Calu3 (cell line): ENCODE data around the gene MRPL44. TPM values are rescaled to one million over a fixed set of nuclear protein-coding genes. Genes with fewer than 3 reads are reported as not detected.

Source experiments
- Bru-seq: library from RNA; stranded (reverse); fragments of 400-500 nt; gene quantifications from one replicate; lab custom pipeline; 2021; lab: Mats Ljungman, UMichigan
- BruChase-seq, 2 experiments: library from RNA; stranded (reverse); fragments of 400-500 nt; gene quantifications; one replicate each; lab custom pipeline; 2021; lab: Mats Ljungman, UMichigan
- BruUV-seq: library from RNA; stranded (reverse); fragments of 400-500 nt; replicated peaks from 2 replicates; lab custom pipeline; 2021; lab: Mats Ljungman, UMichigan
- CTCF ChIA-PET: fragments of 300-600 bp; sonication (Branson Sonifier 250); formaldehyde crosslinking; loops from one replicate; lab custom pipeline; 2022; ENCODE audit warnings: antibody characterized with exemption; lab: Charles Lee
- DNase-seq: peaks from one replicate; pipeline ENCODE4 v3.0.0; 2022
- H3K27ac Mint-ChIP-seq: one replicate; pipeline ENCODE4 v1.8.0; 2022; ENCODE audit warnings: mixed read lengths; ENCODE audit not compliant: unreplicated experiment
- H3K27me3 Mint-ChIP-seq: one replicate; pipeline ENCODE4 v1.8.0; 2022; ENCODE audit warnings: mixed read lengths; ENCODE audit not compliant: unreplicated experiment
- H3K36me3 Mint-ChIP-seq: one replicate; pipeline ENCODE4 v1.8.0; 2022; ENCODE audit warnings: mild to moderate bottlenecking, moderate library complexity, mixed read lengths; ENCODE audit not compliant: insufficient read depth, unreplicated experiment
- H3K4me1 Mint-ChIP-seq: one replicate; pipeline ENCODE4 v1.8.0; 2022; ENCODE audit warnings: mild to moderate bottlenecking, low read depth, mixed read lengths; ENCODE audit not compliant: unreplicated experiment
- H3K4me3 Mint-ChIP-seq: one replicate; pipeline ENCODE4 v1.8.0; 2022; ENCODE audit warnings: mild to moderate bottlenecking, low read depth, moderate library complexity, mixed read lengths; ENCODE audit not compliant: unreplicated experiment
- H3K9me3 Mint-ChIP-seq: one replicate; pipeline ENCODE4 v1.8.0; 2022; ENCODE audit warnings: low read depth, mixed read lengths; ENCODE audit not compliant: unreplicated experiment
- intact Hi-C: fragments of 100-400 bp; cut with micrococcal nuclease; formaldehyde crosslinking; loops from one replicate; pipeline ENCODE4 v1.10.0; 2022; ENCODE audit not compliant: unreplicated experiment
- long read RNA-seq: library from polyadenylated mRNA; stranded (forward); transcript quantifications from one replicate; pipeline ENCODE4 v2.0.0, GENCODE V29; 2022
- total RNA-seq: library from RNA; stranded (reverse); gene quantifications from 2 replicates; pipeline ENCODE4 v1.2.3, GENCODE V29; 2022
- TF ChIP-seq, protein P1 (sequence below): fragments of 200-600 bp; IDR thresholded peaks from one replicate; pipeline ENCODE4 v1.8.0; 2022; ENCODE audit warnings: antibody characterized with exemption; ENCODE audit not compliant: unreplicated experiment

The MRPL44 gene
- 32.7 and 39.5 TPM in 2 replicates for total RNA-seq
- Bru-seq, nascent RNA = percentile 88 among the genes with signal in this experiment
- BruChase-seq, experiment 1, labeled RNA remaining after a 6-hour chase = percentile 83 among the genes with signal in this experiment
- BruChase-seq, experiment 2, labeled RNA remaining after a 2-hour chase = percentile 95 among the genes with signal in this experiment
- long read RNA-seq, transcript MRPL44-201 (4 exons, 1,748 nt) = major isoform, 79 of 93 reads
- long read RNA-seq, partial matches to known transcripts = 0 of 93 reads
- long read RNA-seq, other reads (novel, unspliced or antisense) = 14 of 93 reads

DNA sequence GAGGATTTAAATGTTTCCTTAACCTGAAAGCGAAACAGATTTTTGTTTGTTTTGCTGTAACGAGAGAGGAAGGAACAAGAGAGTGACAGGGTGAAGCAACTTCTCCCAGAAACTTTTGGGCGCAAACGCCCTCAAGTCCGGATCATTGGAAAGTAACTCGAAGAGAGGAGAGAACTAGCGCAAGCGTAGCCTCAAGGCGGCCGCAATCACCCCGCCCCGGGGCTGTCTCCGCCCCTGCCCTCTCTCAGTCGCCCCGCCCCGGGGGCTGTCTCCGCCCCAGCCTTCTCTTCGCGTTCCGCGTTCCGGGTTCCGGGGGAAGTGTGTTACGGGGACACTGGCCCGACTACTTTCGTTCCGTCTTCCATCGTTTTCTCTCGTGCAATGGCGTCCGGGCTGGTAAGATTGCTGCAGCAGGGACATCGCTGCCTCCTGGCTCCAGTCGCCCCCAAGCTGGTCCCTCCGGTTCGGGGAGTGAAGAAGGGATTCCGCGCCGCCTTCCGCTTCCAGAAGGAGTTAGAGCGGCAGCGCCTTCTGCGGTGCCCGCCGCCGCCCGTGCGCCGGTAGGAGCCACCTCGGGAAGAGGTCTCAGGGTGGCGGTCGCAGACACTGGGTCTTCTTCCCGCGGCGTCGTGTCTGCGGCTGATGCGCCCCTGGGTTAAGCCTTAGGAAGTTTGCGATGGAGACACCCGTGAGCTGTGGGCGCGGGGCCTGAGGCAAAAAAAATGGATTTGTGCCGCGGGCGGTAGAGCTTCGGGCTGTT, at the start of gene MRPL44:
Gene MRPL44 (plus strand): TSS at position 372 of the 760 bp plus-strand sequence. CDS start 10 bp downstream, at position 382.
- CTCF ChIA-PET = interaction anchor here (1.0 to 1.5 kb wide), 2 partner anchors 13 kb away, joined by 3 read pairs; no protein-coding TSS in a partner anchor
- H3K4me1 Mint-ChIP-seq = peaks cover 32% of the 10 kb centered on the region
- no peaks in the 10 kb centered on the region for H3K9me3 Mint-ChIP-seq
- TF ChIP-seq, protein P1, sequence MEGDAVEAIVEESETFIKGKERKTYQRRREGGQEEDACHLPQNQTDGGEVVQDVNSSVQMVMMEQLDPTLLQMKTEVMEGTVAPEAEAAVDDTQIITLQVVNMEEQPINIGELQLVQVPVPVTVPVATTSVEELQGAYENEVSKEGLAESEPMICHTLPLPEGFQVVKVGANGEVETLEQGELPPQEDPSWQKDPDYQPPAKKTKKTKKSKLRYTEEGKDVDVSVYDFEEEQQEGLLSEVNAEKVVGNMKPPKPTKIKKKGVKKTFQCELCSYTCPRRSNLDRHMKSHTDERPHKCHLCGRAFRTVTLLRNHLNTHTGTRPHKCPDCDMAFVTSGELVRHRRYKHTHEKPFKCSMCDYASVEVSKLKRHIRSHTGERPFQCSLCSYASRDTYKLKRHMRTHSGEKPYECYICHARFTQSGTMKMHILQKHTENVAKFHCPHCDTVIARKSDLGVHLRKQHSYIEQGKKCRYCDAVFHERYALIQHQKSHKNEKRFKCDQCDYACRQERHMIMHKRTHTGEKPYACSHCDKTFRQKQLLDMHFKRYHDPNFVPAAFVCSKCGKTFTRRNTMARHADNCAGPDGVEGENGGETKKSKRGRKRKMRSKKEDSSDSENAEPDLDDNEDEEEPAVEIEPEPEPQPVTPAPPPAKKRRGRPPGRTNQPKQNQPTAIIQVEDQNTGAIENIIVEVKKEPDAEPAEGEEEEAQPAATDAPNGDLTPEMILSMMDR = no peak
- BruUV-seq = no TSS peak
- H3K27me3 Mint-ChIP-seq = no peaks in the 10 kb centered on the region
- DNase-seq = peak; percentile 99
- intact Hi-C loops = loop anchor here (5.0 to 10.0 kb wide), 2 partner anchors 60 to 262 kb away; no protein-coding TSS in a partner anchor
- H3K4me3 Mint-ChIP-seq = peak within 1 kb of the TSS; percentile 96
- peak within 1 kb of the TSS; percentile 94 for H3K27ac Mint-ChIP-seq
- peaks cover 22% of the 10 kb centered on the region for H3K36me3 Mint-ChIP-seq

DNA sequence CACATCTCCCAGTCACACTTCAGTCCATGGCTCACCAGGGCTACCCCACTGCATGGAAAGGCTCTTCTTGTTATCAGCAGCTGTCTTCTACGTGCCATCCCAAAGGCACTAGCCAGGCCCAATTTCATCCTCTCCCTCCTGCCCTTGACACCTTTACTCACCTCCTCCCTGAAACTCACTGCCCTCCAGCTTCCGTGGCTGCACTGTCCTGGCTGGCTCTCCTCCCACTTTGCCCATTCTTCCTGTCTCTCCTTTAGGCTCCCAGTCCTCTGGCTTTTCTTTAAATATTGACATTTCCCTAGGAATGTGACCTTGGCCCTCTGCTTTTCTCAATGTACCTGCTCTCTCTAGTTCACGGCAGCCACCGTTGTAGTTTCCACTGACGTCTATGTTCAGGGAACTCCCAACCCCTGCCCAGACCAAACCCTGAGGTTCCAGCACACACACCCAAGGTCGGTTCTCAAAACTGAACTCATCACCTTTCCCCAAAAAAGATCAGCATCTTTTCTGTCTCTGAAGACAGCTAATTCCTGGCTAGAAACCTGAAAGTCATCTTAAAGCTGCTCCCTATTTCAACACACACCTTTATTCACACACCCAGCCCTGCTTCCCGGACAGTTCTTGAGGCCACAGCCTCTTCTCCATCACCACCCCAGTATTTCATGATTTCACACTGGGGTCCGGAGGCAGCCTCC, 48.8 kb upstream of the MRPL44 start:
- intact Hi-C loops = no loop called here
- no peaks in the 10 kb centered on the region for H3K27me3 Mint-ChIP-seq
- CTCF ChIA-PET = no interaction called here
- peaks cover 23% of the 10 kb centered on the region for H3K4me1 Mint-ChIP-seq
- peaks cover 10% of the 10 kb centered on the region for H3K36me3 Mint-ChIP-seq
- no peak for DNase-seq
- peak overlapping the region; percentile 1 for H3K27ac Mint-ChIP-seq
- no peak overlapping the region for H3K4me3 Mint-ChIP-seq
- no TSS peak for BruUV-seq
- H3K9me3 Mint-ChIP-seq = no peaks in the 10 kb centered on the region
- TF ChIP-seq, protein P1 = no peak

DNA sequence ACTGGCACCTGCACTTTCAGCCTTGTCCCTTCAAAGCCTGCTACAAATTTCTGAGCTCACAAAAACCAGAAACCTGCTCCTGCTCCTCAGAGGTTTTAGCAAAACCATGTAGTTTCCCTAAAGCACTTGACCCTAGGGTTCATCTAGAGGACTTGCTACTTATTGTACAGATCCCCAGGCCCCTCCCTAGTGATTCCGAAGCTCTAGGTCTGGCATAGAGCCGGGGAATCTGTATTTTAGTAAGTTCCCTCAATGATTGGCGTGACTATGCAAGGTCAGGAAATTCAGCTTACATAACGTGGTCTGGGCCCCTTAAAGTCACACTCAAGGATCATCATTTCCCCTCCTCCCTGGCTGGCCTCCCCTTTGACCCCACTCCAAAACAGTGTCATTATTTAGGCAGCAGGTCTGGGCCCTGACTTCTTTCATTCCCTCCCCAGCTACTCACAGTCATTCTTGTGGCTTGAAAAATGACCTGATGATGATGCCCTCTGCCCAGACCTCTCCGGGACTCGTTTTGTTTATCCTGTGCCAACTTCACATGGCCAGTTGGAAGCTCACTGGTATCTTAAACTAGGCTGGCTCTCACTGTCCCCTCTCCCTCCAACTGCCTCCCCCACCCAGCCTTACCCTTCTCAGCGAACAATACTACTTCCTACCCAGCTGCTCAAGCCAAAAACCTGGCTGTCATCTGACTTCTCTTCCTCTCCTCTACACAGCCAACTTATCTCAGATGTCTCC, 48.1 kb upstream of the MRPL44 start:
- H3K27ac Mint-ChIP-seq = no peak overlapping the region
- H3K27me3 Mint-ChIP-seq = no peaks in the 10 kb centered on the region
- no peaks in the 10 kb centered on the region for H3K9me3 Mint-ChIP-seq
- peaks cover 10% of the 10 kb centered on the region for H3K36me3 Mint-ChIP-seq
- no peak for DNase-seq
- H3K4me1 Mint-ChIP-seq = peaks cover 23% of the 10 kb centered on the region
- TF ChIP-seq, protein P1 = no peak
- no TSS peak for BruUV-seq
- CTCF ChIA-PET = interaction anchor here (0.6 kb wide), 1 partner anchor 19 kb away, joined by 3 read pairs; no protein-coding TSS in a partner anchor
- H3K4me3 Mint-ChIP-seq = no peak overlapping the region
- intact Hi-C loops = no loop called here
